Measurements from ENCODE around the gene ZNF333. TPM values are rescaled to one million over a fixed set of nuclear protein-coding genes. Genes with fewer than 3 reads are reported as not detected.

The ZNF333 gene
- polyA plus RNA-seq, 1 donor from 2014 or later, result 67.6 TPM

DNA sequence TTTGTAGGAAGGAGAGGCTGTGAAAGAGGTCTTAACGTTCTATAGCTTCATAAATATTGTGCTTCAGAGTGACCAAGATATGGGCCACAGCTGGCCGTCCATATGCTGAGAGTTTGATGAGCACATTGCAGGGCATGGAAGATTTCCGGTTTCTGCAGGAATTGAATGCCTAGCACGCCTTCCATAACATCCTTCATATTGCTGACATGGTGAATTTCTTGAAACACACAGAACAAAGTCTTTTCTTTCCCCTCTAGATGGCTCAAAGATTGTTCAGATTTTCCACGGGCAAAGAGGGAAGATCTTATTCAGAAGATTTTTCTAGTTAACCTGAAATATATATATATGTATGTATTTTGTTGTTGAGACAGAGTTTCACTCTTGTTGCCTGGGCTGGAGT is 46.1 kb downstream of the ZNF333 start:
- Histone ChIP-seq H3F3A (ENCODE audit: insufficient read depth, low read length, poor library complexity, severe bottlenecking) (no peaks in the 10 kb centered on the region), H3K4me2 (ENCODE audit: low read length) (no peak overlapping the region), H3K79me2 (replicated peaks; ENCODE audit: insufficient read depth, low read length) (no peaks in the 10 kb centered on the region), H3K27ac (ENCODE audit: low read length) (no peak overlapping the region), H3K9me2 (ENCODE audit: insufficient read depth, low read length) (no peaks in the 10 kb centered on the region), H4K20me1 (ENCODE audit: insufficient read depth) (no peaks in the 10 kb centered on the region), H3K9me3 (ENCODE audit: low read length) (no peaks in the 10 kb centered on the region), H2AFZ (ENCODE audit: low read depth, low read length) (no peak overlapping the region), H3K9ac (ENCODE audit: low read length) (no peak overlapping the region), H3K4me3 (ENCODE audit: low read length) (no peak overlapping the region), H3K36me3 (ENCODE audit: insufficient read depth, low read length) (no peaks in the 10 kb centered on the region), H3K27me3 (ENCODE audit: insufficient read depth, low read depth, low read length) (no peaks in the 10 kb centered on the region)
- TF ChIP-seq POLR2AphosphoS5 (IDR thresholded peaks at IDR 0.05) (no peak), TAF1 (IDR thresholded peaks at IDR 0.05; ENCODE audit: low read depth) (no peak), CTCF (IDR thresholded peaks at IDR 0.05; ENCODE audit: poor library complexity, severe bottlenecking) (no peak), EZH2 (IDR thresholded peaks at IDR 0.05; ENCODE audit: borderline replicate concordance, insufficient read depth, low read length, poor library complexity, severe bottlenecking) (no peak), SMC3 (conservative IDR thresholded peaks at IDR 0.05; ENCODE audit: poor library complexity) (no peak), MXI1 (conservative IDR thresholded peaks at IDR 0.05; ENCODE audit: poor library complexity, severe bottlenecking) (no peak), EP300 (conservative IDR thresholded peaks at IDR 0.05; ENCODE audit: poor library complexity, severe bottlenecking) (no peak), RAD21 (conservative IDR thresholded peaks at IDR 0.05) (no peak)
- TF ChIP-seq, protein P1, sequence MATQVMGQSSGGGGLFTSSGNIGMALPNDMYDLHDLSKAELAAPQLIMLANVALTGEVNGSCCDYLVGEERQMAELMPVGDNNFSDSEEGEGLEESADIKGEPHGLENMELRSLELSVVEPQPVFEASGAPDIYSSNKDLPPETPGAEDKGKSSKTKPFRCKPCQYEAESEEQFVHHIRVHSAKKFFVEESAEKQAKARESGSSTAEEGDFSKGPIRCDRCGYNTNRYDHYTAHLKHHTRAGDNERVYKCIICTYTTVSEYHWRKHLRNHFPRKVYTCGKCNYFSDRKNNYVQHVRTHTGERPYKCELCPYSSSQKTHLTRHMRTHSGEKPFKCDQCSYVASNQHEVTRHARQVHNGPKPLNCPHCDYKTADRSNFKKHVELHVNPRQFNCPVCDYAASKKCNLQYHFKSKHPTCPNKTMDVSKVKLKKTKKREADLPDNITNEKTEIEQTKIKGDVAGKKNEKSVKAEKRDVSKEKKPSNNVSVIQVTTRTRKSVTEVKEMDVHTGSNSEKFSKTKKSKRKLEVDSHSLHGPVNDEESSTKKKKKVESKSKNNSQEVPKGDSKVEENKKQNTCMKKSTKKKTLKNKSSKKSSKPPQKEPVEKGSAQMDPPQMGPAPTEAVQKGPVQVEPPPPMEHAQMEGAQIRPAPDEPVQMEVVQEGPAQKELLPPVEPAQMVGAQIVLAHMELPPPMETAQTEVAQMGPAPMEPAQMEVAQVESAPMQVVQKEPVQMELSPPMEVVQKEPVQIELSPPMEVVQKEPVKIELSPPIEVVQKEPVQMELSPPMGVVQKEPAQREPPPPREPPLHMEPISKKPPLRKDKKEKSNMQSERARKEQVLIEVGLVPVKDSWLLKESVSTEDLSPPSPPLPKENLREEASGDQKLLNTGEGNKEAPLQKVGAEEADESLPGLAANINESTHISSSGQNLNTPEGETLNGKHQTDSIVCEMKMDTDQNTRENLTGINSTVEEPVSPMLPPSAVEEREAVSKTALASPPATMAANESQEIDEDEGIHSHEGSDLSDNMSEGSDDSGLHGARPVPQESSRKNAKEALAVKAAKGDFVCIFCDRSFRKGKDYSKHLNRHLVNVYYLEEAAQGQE (IDR thresholded peaks at IDR 0.05; ENCODE audit: borderline replicate concordance), result no peak

DNA sequence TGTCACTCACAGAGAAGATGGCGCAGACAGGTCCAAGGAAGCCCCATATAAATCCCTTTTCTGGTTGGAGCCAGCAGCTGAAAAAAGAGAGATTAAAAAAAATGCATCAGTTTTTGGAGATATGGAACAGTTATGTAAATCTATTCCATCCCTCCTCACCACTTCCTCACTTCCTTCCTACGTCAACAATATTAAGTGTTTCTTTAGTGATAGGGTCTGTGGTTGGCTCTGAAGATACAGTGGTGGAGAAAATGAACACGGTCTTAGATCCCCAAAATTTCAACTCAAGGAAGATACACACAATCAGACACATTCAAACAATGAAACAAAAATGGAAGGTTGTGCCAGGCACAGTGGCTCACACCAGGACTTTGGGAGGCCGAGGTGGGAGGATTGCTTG is 57.0 kb downstream of the ZNF333 start:
- Histone ChIP-seq H3K9me2 (ENCODE audit: insufficient read depth, low read length) (no peaks in the 10 kb centered on the region), H4K20me1 (ENCODE audit: insufficient read depth) (no peaks in the 10 kb centered on the region), H3K4me2 (ENCODE audit: low read length) (no peak overlapping the region), H3K4me3 (ENCODE audit: low read length) (no peak overlapping the region), H3K9me3 (ENCODE audit: low read length) (no peaks in the 10 kb centered on the region), H3K27ac (ENCODE audit: low read length) (no peak overlapping the region), H3K79me2 (replicated peaks; ENCODE audit: insufficient read depth, low read length) (no peaks in the 10 kb centered on the region), H2AFZ (ENCODE audit: low read depth, low read length) (no peak overlapping the region), H3F3A (ENCODE audit: insufficient read depth, low read length, poor library complexity, severe bottlenecking) (no peaks in the 10 kb centered on the region), H3K27me3 (ENCODE audit: insufficient read depth, low read depth, low read length) (no peaks in the 10 kb centered on the region), H3K9ac (ENCODE audit: low read length) (no peak overlapping the region), H3K36me3 (ENCODE audit: insufficient read depth, low read length) (no peaks in the 10 kb centered on the region)
- TF ChIP-seq SMC3 (conservative IDR thresholded peaks at IDR 0.05; ENCODE audit: poor library complexity), result no peak
- no peak for TF ChIP-seq EP300 (conservative IDR thresholded peaks at IDR 0.05; ENCODE audit: poor library complexity, severe bottlenecking)
- no peak for TF ChIP-seq EZH2 (IDR thresholded peaks at IDR 0.05; ENCODE audit: borderline replicate concordance, insufficient read depth, low read length, poor library complexity, severe bottlenecking)
- TF ChIP-seq, protein P1 (IDR thresholded peaks at IDR 0.05; ENCODE audit: borderline replicate concordance), result no peak
- no peak for TF ChIP-seq POLR2AphosphoS5 (IDR thresholded peaks at IDR 0.05)
- TF ChIP-seq MXI1 (conservative IDR thresholded peaks at IDR 0.05; ENCODE audit: poor library complexity, severe bottlenecking), result no peak
- no peak for TF ChIP-seq TAF1 (IDR thresholded peaks at IDR 0.05; ENCODE audit: low read depth)
- no peak for TF ChIP-seq RAD21 (conservative IDR thresholded peaks at IDR 0.05)
- TF ChIP-seq CTCF (IDR thresholded peaks at IDR 0.05; ENCODE audit: poor library complexity, severe bottlenecking), result no peak

Data from neural cell (in vitro differentiated cells).